ENCODE results near the gene GRID1.

DNA sequence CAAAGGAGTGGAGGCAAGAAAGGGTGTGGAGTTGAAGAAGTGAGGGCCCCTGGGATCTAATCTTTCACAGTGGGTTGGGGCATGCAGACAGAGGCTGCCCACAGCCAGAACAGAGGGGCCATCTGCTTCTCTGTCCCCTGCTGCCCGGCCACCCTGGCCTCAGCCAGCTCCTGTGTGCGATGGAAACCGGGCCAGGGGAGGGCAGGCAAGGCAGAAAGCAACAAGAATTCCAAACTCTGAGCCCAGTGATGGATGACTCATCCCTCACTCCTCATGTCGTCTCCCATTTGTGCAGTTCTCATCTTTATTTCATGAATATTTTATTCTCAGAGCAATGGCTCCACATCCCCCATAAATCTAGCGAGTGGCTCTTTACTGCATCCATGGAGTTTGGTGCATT is 757.1 kb downstream of the GRID1 start:
- TF ChIP-seq EP300 (IDR thresholded peaks at IDR 0.05) (no peak), POLR2AphosphoS5 (IDR thresholded peaks at IDR 0.05) (no peak), POLR2A (IDR thresholded peaks at IDR 0.05) (no peak)
- TF ChIP-seq, protein P1, sequence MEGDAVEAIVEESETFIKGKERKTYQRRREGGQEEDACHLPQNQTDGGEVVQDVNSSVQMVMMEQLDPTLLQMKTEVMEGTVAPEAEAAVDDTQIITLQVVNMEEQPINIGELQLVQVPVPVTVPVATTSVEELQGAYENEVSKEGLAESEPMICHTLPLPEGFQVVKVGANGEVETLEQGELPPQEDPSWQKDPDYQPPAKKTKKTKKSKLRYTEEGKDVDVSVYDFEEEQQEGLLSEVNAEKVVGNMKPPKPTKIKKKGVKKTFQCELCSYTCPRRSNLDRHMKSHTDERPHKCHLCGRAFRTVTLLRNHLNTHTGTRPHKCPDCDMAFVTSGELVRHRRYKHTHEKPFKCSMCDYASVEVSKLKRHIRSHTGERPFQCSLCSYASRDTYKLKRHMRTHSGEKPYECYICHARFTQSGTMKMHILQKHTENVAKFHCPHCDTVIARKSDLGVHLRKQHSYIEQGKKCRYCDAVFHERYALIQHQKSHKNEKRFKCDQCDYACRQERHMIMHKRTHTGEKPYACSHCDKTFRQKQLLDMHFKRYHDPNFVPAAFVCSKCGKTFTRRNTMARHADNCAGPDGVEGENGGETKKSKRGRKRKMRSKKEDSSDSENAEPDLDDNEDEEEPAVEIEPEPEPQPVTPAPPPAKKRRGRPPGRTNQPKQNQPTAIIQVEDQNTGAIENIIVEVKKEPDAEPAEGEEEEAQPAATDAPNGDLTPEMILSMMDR (IDR thresholded peaks at IDR 0.05) = no peak
